ENCODE results near the gene F2. TPM values are rescaled to one million over a fixed set of nuclear protein-coding genes. Genes with fewer than 3 reads are reported as not detected.
"Not testable (repeated sequence)": the region's sequence is repeated elsewhere in the genome, so short reads cannot be mapped to it uniquely, and the experiment has no call there.

The F2 gene
- not detected for total RNA-seq
- long read RNA-seq: 0 reads

- intact Hi-C loops (cut with micrococcal nuclease): no loop called here
- ATAC-seq (no peak), DNase-seq (no peak)
Observed at GRCh38 chr11:46719048-46719542, at the start of gene F2. F2 (plus strand) TSS chr11:46719213; CDS start chr11:46719236, 23 bp downstream.

GRCh38 chr11:46669711-46670139 lies 49.3 kb upstream of the F2 start:
- ATAC-seq (no peak), DNase-seq (no peak)
- intact Hi-C loops (cut with micrococcal nuclease): no loop called here

GRCh38 chr11:46670521-46670920 lies 48.5 kb upstream of the F2 start:
- ATAC-seq; DNase-seq; intact Hi-C loops (cut with micrococcal nuclease): not testable (repeated sequence)

- no peak for DNase-seq
- no peak for ATAC-seq
- intact Hi-C loops (cut with micrococcal nuclease): no loop called here
Observed at GRCh38 chr11:46671958-46672315, 47.1 kb upstream of the F2 start.

- intact Hi-C loops (cut with micrococcal nuclease): no loop called here
- no peak for DNase-seq
- ATAC-seq: no peak
Observed at GRCh38 chr11:46672381-46672839, 46.6 kb upstream of the F2 start.

GRCh38 chr11:46673713-46674462 lies 45.1 kb upstream of the F2 start:
- intact Hi-C loops (cut with micrococcal nuclease): no loop called here
- ATAC-seq (peak; percentile 4), DNase-seq (no peak)

- ATAC-seq: peak; percentile 52
- intact Hi-C loops (cut with micrococcal nuclease): no loop called here
- peak; percentile 68 for DNase-seq
Observed at GRCh38 chr11:46674463-46675287, 44.3 kb upstream of the F2 start.

GRCh38 chr11:46675288-46675851 lies 43.6 kb upstream of the F2 start:
- intact Hi-C loops (cut with micrococcal nuclease): no loop called here
- ATAC-seq (peak; percentile 73), DNase-seq (peak; percentile 64)

GRCh38 chr11:46675949-46676348 lies 43.1 kb upstream of the F2 start:
- no peak for DNase-seq
- no peak for ATAC-seq
- intact Hi-C loops (cut with micrococcal nuclease): no loop called here

GRCh38 chr11:46676436-46677158 lies 42.4 kb upstream of the F2 start:
- intact Hi-C loops (cut with micrococcal nuclease): no loop called here
- ATAC-seq (no peak), DNase-seq (no peak)

- DNase-seq (peak; percentile 30), ATAC-seq (no peak)
- intact Hi-C loops (cut with micrococcal nuclease): no loop called here
Observed at GRCh38 chr11:46677169-46677568, 41.8 kb upstream of the F2 start.

GRCh38 chr11:46677991-46678740 lies 40.8 kb upstream of the F2 start:
- no peak for ATAC-seq
- intact Hi-C loops (cut with micrococcal nuclease): no loop called here
- no peak for DNase-seq

GRCh38 chr11:46678741-46679130 lies 40.3 kb upstream of the F2 start:
- DNase-seq (no peak), ATAC-seq (no peak)
- intact Hi-C loops (cut with micrococcal nuclease): no loop called here

- intact Hi-C loops (cut with micrococcal nuclease): no loop called here
- ATAC-seq: no peak
- no peak for DNase-seq
Observed at GRCh38 chr11:46679241-46680163, 39.5 kb upstream of the F2 start.

GRCh38 chr11:46680164-46680760 lies 38.8 kb upstream of the F2 start:
- DNase-seq: no peak
- ATAC-seq: no peak
- intact Hi-C loops (cut with micrococcal nuclease): no loop called here

GRCh38 chr11:46680815-46681214 lies 38.2 kb upstream of the F2 start:
- ATAC-seq: no peak
- intact Hi-C loops (cut with micrococcal nuclease): no loop called here
- DNase-seq: no peak

- DNase-seq (no peak), ATAC-seq (no peak)
- intact Hi-C loops (cut with micrococcal nuclease): no loop called here
Observed at GRCh38 chr11:46681814-46682213, 37.2 kb upstream of the F2 start.
